Rectal smooth muscle tissue (tissue), 1 donor: ENCODE measurements around the gene OR8A1.

Experiments used
- H3K27ac ChIP-seq: one replicate; pipeline ENCODE4 v1.7.0; 2013; ENCODE audit warnings: low read depth, low read length, inconsistent platforms
- H3K27me3 ChIP-seq: one replicate; pipeline ENCODE4 v1.7.0; 2013; ENCODE audit warnings: low read length; ENCODE audit not compliant: control insufficient read depth, insufficient read depth
- H3K36me3 ChIP-seq: one replicate; pipeline ENCODE4 v1.7.0; 2013; ENCODE audit warnings: low read length; ENCODE audit not compliant: control insufficient read depth, insufficient read depth
- H3K4me1 ChIP-seq: one replicate; pipeline ENCODE4 v1.7.0; 2013; ENCODE audit warnings: low read length; ENCODE audit not compliant: control insufficient read depth, insufficient read depth
- H3K4me3 ChIP-seq: one replicate; pipeline ENCODE4 v1.7.0; 2013; ENCODE audit warnings: low read length
- H3K9ac ChIP-seq: one replicate; pipeline ENCODE4 v1.7.0; 2013; ENCODE audit warnings: low read length

The OR8A1 gene

GRCh38 chr11:124570160-124570559, 363 bp downstream of the OR8A1 start:
- Histone ChIP-seq H3K27ac (no peak overlapping the region), H3K36me3 (no peaks in the 10 kb centered on the region), H3K27me3 (no peaks in the 10 kb centered on the region), H3K4me1 (no peaks in the 10 kb centered on the region), H3K9ac (no peak overlapping the region), H3K4me3 (no peak overlapping the region)

- H3K36me3 ChIP-seq = no peaks in the 10 kb centered on the region
- H3K27ac ChIP-seq = no peak overlapping the region
- H3K27me3 ChIP-seq = no peaks in the 10 kb centered on the region
- no peaks in the 10 kb centered on the region for H3K4me1 ChIP-seq
- no peak overlapping the region for H3K9ac ChIP-seq
- H3K4me3 ChIP-seq = no peak overlapping the region
These were observed 8.1 kb downstream of the OR8A1 start for GRCh38 chr11:124577716-124578427.

- Histone ChIP-seq H3K9ac (no peak overlapping the region), H3K4me3 (no peak overlapping the region), H3K36me3 (no peaks in the 10 kb centered on the region), H3K27me3 (no peaks in the 10 kb centered on the region), H3K27ac (no peak overlapping the region), H3K4me1 (no peaks in the 10 kb centered on the region)
These were observed 9.0 kb downstream of the OR8A1 start for GRCh38 chr11:124578761-124579160.

GRCh38 chr11:124581817-124582216, 12.0 kb downstream of the OR8A1 start:
- Histone ChIP-seq H3K9ac (no peak overlapping the region), H3K4me1 (no peaks in the 10 kb centered on the region), H3K27me3 (no peaks in the 10 kb centered on the region), H3K27ac (no peak overlapping the region), H3K4me3 (no peak overlapping the region), H3K36me3 (no peaks in the 10 kb centered on the region)

GRCh38 chr11:124582565-124582964, 12.8 kb downstream of the OR8A1 start:
- H3K27ac ChIP-seq = no peak overlapping the region
- H3K4me3 ChIP-seq = no peak overlapping the region

GRCh38 chr11:124583781-124584180, 14.0 kb downstream of the OR8A1 start:
- Histone ChIP-seq H3K4me3 (no peak overlapping the region), H3K27ac (no peak overlapping the region), H3K9ac (no peak overlapping the region), H3K27me3 (no peaks in the 10 kb centered on the region), H3K36me3 (no peaks in the 10 kb centered on the region), H3K4me1 (no peaks in the 10 kb centered on the region)

More at GRCh38 chr11:124582565-124582964, 12.8 kb downstream of the OR8A1 start:
- H3K36me3 ChIP-seq = no peaks in the 10 kb centered on the region
- H3K27me3 ChIP-seq = no peaks in the 10 kb centered on the region
- no peaks in the 10 kb centered on the region for H3K4me1 ChIP-seq
- no peak overlapping the region for H3K9ac ChIP-seq

- no peaks in the 10 kb centered on the region for H3K36me3 ChIP-seq
- no peak overlapping the region for H3K4me3 ChIP-seq
- H3K27ac ChIP-seq = no peak overlapping the region
- no peaks in the 10 kb centered on the region for H3K27me3 ChIP-seq
- no peak overlapping the region for H3K9ac ChIP-seq
- H3K4me1 ChIP-seq = no peaks in the 10 kb centered on the region
These were observed 15.0 kb downstream of the OR8A1 start for GRCh38 chr11:124584681-124585372.

- no peak overlapping the region for H3K27ac ChIP-seq
- no peak overlapping the region for H3K9ac ChIP-seq
- no peak overlapping the region for H3K4me3 ChIP-seq
- H3K4me1 ChIP-seq = no peaks in the 10 kb centered on the region
- H3K36me3 ChIP-seq = no peaks in the 10 kb centered on the region
- no peaks in the 10 kb centered on the region for H3K27me3 ChIP-seq
These were observed 16.6 kb downstream of the OR8A1 start for GRCh38 chr11:124586238-124586860.

GRCh38 chr11:124591430-124591829, 21.6 kb downstream of the OR8A1 start:
- Histone ChIP-seq H3K9ac (no peak overlapping the region), H3K27ac (no peak overlapping the region), H3K4me3 (no peak overlapping the region), H3K4me1 (no peaks in the 10 kb centered on the region), H3K36me3 (no peaks in the 10 kb centered on the region), H3K27me3 (no peaks in the 10 kb centered on the region)

GRCh38 chr11:124592627-124593026, 22.8 kb downstream of the OR8A1 start:
- Histone ChIP-seq H3K9ac (no peak overlapping the region), H3K4me1 (no peaks in the 10 kb centered on the region), H3K27me3 (no peaks in the 10 kb centered on the region), H3K4me3 (no peak overlapping the region), H3K27ac (no peak overlapping the region), H3K36me3 (no peaks in the 10 kb centered on the region)

- Histone ChIP-seq H3K27ac (no peak overlapping the region), H3K4me1 (no peaks in the 10 kb centered on the region), H3K9ac (no peak overlapping the region), H3K4me3 (no peak overlapping the region), H3K27me3 (no peaks in the 10 kb centered on the region), H3K36me3 (no peaks in the 10 kb centered on the region)
These were observed 25.5 kb downstream of the OR8A1 start for GRCh38 chr11:124595302-124595701.

GRCh38 chr11:124597626-124598025, 27.8 kb downstream of the OR8A1 start:
- no peak overlapping the region for H3K27ac ChIP-seq
- H3K9ac ChIP-seq = no peak overlapping the region
- H3K36me3 ChIP-seq = no peaks in the 10 kb centered on the region

More at GRCh38 chr11:124597626-124598025, 27.8 kb downstream of the OR8A1 start:
- H3K4me1 ChIP-seq = no peaks in the 10 kb centered on the region
- H3K27me3 ChIP-seq = no peaks in the 10 kb centered on the region
- H3K4me3 ChIP-seq = no peak overlapping the region
